HG02943 (cell line): ENCODE results near the gene MEP1B.
"Not testable (repeated sequence)": the region's sequence is repeated elsewhere in the genome, so short reads cannot be mapped to it uniquely, and the experiment has no call there.

Experiments used
- ATAC-seq: cut with Tn5 transposase; IDR thresholded peaks from one replicate; pipeline ENCODE4 v1.9.1; 2021; ENCODE audit warnings: mild to moderate bottlenecking, low read depth, moderate library complexity; ENCODE audit not compliant: unreplicated experiment

MEP1B gene

DNA sequence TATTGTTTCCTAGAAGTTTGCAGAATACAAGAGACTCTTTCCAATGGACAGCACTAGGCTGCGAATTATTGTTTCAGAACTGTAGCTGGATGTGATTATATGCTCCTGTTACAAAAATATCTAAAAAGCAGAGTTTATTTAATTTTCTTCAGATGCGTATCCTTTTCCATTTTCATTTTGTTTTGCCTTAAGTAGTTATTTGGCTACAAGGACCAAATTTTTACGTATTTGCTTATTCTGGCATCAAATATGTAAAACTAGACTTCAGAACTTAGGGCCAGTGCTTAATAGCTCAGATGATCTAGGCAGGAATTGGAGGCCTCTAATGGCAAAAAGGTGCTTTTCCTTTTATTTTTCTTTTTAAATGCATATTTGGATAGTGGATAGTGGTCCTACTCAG is 18.7 kb downstream of the MEP1B start:
- ATAC-seq, result no peak

DNA sequence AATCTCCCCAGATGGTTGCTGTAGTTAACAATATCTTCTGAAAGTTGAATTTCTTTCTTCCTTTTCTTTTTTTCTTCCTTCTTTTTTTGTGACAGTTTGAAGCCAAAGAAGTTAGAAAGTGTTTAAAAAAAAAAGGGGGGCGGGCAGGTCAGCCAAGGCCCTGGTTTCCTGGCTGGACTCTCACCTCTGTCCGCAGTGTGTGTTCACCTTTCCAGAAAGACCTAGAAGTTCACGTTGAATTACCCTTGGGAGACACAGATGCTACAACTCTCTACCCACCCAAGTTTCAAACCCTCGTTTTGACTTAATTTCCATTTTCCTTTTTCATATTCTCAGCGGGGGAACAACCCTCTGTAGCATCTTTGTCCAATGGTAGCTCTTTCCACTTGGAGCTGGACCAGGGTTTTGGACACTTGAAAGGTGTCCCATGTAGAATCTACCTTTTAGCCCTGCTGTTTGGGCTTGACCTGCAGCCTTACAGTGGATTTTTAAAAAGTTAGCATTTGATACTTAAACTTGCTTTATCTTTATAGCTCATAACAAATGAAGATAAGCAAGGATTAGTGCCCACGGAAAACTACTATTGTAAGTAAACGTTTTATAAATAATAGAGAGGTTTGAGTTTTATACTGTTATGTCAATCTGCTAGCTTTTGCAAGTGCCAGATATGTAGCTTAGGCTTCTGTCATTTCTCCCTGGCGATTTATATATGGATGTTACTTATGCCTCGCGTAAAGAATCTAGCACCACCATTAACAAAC is 20.0 kb downstream of the MEP1B start:
- ATAC-seq, result no peak

DNA sequence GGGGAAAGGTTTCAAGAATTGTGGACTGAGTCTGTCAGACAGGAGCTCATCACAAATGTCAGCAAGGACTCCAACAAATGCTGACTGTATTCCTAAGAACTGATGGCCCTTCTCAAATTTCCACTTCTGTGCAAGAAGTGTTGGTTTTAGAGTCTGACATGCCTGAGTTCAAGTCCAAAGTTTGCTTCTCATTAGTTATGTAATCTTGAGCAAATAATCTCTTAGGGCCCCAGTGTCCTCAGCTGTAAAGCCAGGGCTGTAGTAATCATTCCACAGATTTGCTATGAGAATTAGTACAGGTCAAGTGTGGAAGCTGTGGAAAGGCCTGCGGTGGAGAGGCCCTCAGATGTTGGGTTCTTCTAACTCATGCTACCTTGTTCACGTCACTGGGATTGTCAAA is 23.9 kb downstream of the MEP1B start:
- no peak for ATAC-seq

DNA sequence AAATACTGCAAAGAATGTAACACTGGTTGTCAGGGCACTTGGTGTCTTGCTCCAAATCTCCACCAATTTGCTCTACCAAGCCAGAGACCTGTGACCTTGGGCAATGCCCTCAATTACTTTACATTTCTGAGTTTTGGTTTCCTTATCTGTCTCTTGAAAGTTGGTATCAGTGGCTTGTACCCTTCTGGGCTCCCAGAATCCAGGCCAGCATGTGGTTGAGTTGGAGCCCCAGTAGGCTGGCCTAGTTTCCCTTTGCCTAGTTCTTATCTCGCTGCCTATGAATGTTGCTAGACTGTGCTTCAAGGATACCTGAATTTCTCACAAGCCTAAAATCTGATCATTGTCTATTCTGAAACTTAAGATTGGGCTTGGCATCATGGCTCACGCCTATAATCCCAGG is 26.6 kb downstream of the MEP1B start:
- ATAC-seq, result no peak

DNA sequence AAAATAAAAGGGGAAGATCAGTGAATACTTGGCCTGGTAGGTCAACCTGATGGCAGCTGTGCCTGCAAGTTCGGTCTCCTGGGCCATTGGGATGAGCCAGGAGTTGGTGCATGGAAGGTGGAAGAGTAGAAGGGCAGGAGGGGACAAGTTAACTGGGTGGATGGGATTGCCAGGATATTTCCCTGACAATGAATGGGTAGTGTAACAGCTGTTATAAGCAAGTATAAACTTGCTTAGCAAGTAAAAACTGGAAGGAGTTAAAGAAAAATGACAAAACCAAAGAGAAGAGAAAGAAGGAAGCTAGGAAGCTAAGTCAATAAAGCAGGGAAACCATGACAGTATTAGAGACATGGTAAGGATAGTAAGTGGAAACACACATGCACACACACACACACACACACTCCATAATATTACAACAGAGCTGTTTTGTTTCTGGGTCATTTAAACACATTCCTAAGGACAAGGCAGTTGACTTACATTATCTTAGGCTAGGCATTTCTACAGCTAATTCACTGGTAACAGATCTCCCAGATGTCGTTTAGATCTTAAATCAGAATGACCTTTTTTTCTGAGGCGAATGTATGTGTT is 29.7 kb downstream of the MEP1B start:
- ATAC-seq, result no peak

DNA sequence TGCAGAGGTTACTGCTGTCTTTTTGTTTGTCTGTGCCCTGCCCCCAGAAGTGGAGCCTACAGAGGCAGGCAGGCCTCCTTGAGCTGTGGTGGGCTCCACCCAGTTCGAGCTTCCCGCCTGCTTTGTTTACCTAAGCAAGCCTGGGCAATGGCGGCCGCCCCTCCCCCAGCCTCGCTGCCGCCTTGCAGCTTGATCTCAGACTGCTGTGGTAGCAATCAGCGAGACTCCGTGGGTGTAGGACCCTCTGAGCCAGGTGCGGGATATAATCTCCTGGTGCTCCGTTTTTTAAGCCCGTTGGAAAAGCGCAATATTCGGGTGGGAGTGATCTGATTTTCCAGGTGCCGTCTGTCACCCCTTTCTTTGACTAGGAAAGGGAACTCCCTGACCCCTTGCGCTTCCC is 43.5 kb downstream of the MEP1B start:
- not testable (repeated sequence) for ATAC-seq

DNA sequence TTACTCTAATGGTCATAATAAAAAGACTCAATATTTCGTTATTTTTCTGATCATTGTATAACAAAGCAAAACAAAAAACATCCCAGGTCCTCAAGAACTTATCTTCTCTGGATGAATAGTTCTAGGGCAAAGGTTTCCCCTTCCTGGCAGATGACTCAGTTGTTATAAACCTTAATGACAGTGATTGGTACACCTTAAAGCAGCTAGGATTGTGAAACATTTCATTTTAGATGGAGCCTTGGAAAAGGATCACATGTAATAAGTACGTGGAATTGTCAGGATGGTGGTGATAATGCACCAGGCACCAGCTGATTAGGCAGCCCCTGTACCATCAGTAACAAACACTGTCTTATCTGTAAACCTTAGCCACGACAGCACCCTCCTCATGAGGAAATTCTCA is 47.2 kb downstream of the MEP1B start:
- ATAC-seq, result no peak

DNA sequence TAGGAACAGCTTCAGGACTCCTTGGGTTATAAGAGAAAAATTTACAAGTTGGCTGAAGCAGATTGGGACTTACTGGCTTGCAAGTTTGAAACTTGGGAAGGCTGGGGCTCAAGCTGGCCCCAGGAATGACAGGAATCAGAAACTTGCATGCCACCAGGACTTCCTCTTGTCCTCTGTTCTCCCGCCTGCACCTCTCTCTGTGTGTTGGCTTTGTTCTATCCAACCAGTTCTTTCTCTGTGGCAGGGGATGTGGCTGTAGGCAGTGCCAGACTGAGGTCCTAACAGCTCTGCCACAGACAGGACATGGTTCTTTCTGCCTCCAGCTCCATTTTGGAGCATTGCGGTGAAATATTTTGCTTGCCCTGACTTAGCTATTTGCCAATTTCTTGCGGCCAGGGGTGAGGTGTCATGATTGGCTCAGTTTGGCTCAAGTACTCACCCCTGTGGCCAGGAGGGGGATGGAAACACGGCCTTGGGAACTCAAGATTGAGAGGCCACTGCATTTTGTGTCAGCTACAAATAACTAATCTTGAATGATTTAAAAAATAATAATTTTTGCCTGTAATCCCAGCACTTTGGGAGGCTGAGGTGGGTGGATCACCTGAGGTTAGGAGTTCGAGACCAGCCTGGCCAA is 48.9 kb downstream of the MEP1B start:
- ATAC-seq, result no peak

DNA sequence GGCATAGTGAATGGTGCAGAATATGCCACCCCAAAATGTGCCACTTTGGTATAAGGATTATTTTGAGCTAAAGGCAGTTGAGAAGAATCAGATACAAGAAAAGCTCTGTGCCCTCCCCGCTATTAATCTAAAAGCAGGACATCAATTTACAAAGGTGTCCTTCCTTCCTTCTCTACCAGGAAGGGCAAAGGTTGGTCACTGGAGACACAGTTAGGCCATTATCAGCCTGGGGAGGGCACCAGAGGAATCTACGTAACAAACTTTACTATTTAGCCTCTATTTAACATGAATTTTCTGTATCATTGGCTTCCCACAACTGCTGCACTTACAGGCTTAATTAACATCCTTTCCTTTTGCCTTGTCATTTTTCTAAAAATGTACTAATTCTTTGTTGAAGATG is 52.6 kb downstream of the MEP1B start:
- no peak for ATAC-seq

DNA sequence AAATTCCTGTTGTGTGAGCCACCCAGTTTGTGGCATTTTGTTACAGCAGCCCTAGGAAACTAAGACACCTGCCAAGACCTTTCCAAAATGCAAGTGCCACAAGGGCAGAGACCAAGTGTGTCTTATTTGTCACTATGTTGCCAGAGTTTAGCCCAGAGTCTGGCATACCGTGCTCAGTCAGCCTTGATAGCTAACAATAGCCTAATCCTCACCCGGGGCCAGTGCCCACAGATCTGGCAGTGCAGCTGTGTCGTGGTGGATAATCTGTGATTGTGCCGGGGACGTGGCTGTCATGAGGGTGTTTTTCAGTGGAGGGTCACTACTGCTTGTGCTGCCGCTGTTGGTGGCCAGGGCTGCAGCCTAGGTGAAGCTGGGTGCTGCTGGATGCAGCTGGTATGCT is 53.5 kb downstream of the MEP1B start:
- no peak for ATAC-seq

DNA sequence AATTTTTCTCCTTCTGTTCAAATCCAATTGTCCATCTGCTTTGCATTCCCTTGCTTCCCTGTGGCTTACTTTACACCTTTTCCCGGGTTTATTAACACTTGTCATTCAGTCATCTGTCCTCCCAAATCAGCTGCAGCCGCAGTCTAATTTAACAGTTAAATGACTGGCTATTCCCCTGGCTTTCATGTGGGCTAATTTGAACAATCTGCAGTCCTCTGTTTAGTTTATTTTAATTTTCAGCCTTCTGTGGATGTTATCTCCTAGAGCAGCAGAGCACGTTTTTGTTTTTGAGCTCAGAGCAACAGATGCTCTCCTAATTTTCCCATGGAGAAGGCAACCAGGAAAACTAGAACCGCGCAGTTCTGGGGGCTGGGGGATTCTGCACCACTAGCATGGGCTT is 55.0 kb downstream of the MEP1B start:
- ATAC-seq, result no peak

DNA sequence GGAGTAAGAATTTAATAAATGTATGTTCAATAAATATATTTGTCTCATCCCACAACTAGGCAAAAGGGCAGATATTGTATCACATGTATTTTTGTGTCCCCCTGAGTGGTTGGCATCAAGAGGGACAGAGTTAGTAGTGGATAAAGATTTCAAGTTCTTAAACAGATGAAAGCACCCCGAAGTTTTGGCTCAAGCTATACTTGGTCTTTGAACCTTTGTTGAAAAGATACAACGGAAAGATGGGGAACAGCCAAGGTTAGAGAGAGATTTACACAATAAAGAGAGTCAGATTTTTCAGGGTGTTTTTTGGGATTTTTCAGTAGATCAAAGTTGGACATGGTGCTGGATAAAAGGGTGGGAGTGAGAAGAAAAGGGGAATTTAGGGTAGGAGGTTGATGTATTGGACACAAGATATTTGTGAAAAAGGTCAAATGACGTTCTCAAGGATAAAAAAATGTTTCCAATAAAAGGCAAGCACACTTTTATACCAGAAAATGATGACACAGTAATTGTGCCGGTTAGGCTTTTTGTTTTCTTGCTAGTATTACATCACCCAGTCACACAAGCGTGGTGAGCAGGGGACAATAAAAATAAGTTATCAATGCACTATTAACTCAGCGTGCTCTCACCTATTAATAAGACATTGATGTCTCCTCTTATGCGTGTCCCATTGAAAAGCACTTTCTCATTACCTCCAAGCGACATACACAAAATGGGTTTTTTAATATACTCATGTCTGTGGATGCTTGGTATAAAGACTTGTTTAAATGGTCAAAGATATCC is 59.5 kb downstream of the MEP1B start:
- ATAC-seq, result no peak

DNA sequence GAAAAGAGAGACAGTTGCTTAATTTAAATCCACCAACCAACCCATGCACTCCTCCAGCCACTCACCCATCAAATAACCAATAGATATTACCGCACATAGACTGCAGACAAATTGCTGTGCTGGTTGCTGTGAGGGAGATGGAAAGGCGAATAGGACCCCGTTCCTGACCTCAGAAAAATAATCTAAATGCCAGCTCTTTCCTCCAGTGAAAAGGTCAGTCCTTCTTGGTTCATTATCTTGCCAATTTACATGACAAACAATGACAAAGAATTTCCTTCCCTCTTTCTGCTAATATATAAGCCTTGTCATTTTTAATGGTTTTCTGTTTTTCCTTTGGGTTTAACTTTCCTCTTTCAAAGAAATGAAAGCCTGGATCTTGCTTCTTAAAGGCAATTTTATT is 61.6 kb downstream of the MEP1B start:
- no peak for ATAC-seq

DNA sequence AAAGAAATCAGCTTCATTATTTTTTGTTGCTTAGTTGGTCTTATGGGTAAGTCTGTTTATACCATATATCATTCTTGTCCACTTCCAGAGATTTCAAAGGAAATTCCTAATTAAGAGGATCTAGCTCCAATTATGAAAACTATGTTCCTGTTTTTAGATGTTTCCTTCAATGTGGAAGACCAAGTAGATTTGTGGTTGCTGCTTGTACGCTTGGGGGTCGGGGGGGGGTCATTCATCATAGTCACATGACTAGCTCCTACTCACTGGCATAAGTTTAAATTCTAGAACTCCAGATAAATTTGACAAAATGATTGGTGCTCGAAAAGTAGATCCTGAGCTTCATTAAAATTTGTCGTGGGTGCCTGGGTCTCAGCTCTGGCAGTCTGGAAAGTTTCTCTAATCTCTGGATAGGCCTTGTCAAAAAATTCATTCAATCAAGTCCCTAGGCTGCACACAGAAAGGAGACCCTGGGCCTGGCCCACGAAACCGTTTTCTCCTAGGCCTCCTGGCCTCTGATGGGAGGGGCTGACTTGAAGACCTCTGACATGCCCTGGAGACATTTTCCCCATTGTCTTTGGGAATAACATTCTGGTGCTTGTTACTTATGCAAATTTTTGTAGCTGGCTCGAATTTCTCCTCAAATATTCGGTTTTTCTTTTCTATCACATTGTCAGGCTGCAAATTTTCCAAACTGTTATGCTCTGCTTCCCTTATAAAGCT is 62.5 kb downstream of the MEP1B start:
- no peak for ATAC-seq

DNA sequence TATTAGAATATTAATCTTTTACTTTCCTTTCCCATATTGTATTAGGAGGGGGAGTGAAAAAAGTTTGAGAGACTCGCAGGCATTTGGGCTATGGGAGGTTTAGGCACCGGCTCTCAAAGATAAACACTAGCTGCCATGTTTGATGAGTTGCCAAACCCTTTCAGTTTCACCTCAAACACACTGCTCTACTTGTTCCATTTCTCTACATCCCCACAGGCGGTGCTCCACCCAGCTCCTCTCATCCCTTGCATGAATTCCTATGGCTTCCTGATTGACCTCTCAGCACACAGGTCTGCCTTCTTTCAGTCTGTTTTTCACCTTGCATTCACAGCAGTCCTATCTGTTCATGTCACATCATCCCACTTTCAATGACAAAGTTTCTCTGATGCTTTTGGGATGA is 65.7 kb downstream of the MEP1B start:
- no peak for ATAC-seq

DNA sequence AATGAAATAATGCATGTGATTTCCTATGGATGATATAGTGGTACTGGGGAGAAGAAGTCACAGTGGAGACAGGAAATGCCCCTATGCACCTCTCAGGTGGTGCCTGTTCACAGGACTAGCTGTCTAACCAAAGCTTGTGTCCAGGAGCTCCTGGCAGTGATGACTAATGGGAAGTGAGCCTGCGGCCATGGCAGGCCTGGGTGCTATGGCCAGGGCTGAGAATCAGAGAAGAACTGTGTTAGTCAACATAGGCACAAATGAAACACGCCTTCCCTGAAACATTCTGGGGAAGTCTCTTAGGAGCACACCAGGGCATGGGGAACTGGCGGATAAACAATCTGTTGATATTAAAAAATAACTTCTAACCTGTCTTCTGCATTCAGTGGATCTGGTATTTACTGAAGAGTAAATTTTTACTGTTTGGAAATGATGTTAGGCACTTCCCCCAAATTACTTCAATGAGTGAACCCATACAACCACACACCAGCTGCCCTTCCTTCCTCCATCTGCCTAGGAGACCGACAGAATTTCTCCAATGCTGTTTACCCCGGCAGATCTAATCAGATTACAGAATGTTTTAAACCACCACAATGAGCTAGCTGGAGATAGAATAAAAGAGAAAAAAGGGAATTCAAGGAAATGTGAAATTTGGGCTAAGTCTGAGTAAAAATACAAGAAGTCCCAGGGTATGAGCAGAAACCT is 67.4 kb downstream of the MEP1B start:
- no peak for ATAC-seq

DNA sequence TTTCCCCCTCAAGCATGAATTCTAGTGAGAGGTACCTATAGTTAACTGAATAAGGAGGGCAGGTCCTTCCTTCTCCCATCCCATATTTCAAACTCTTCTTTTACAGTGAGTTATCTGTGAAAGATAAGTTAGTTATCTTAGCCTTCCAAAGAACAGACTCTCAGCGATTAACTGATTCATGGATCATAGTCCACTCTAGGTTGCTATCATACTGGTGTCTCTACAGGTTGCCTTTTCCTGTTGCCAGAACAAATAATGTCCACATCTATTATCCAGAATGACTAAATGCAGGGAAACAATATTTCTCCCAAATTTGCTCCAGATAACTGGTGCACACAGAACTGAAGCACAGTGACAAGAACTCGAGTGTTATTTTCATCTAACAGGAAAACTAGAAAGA is 68.3 kb downstream of the MEP1B start:
- ATAC-seq, result no peak

DNA sequence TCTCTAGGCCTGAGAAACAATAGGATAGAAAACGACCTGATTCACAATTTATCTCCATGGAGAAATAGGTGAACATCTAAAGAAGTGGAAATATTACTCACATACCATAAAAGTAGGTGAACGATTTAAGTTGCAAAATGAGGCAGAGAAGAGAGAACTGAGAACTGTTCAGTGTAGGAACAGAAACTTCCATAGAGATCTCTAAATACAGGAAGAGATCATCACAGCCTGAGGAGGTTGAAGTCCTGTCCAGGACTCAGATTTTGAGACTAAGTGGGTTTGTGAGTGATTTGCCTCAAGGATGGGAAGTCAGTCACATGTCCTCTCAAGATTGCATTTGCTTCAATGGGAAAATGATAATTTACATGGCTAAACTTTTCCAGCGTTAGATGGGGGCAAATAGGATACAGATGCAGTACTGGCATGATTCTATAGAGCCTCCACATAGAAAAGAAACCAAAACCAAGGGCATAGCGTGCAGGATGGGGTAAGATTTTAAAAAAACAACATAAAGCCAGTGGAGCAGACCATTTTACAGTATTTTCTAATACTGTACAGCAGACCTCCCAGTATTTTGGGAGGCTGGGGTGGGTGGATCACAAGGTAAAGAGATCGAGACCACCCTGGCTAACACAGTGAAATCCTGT is 68.8 kb downstream of the MEP1B start:
- ATAC-seq, result no peak

DNA sequence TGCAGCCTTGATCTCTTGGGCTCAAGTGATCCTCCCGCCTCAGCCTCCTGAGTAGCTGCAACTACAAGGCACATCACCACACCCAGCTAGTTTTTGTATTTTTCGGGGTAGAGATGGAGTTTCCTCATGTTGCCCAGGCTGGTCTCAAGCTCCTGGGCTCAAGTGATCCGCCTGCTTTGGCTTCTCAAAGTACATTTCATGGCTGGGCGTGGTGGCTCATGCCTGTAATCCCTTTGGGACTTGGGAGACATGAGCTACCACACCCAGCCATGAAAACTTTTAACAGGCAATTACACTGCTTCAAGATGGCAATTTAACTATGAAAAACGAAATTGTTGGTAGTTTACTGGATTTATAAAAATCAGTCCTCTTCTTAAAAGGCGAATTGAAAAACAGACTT is 69.7 kb downstream of the MEP1B start:
- no peak for ATAC-seq

DNA sequence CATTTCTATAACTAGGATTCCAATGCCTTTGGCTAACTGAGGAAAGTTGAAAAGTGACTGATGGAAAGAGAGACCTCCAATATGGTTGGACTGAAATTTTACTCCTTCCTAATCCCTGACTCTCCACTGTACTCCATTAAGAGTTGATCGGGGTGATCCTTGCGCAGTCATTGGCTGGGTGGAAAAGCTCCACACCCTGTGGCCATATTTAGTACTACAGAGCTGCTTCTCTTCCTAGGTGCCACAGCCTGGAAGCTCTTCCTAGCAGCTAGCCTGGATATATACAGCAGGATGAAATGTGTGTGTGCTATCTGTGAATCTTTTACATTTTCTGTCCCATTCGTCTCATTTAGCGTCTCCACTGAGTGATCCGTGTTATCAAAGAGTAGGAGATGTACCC is 71.2 kb downstream of the MEP1B start:
- ATAC-seq, result no peak
